Motor neuron (in vitro differentiated cells): Measurements from ENCODE around the gene ATAD3B. TPM values are rescaled to one million over a fixed set of nuclear protein-coding genes. Genes with fewer than 3 reads are reported as not detected.
"Not testable (repeated sequence)": the region's sequence is repeated elsewhere in the genome, so short reads cannot be mapped to it uniquely, and the experiment has no call there.

ENCODE experiments used
- ATAC-seq, 8 experiments: fragments of 200-7000 bp; cut with Tn5 transposase; replicated peaks in 6 of 8; 2 replicates each; pipeline ENCODE4 v1.8.0; 2021; ENCODE audit warnings: mild to moderate bottlenecking in 8 of 8, moderate library complexity in 8 of 8
- H3K27ac ChIP-seq, 2 donors: fragments of 250-450 bp; sonication (Bioruptor Pico); 2 replicates each; pipeline ENCODE4 v1.9.0; 2021; ENCODE audit warnings: antibody characterized with exemption in 2 of 2, mild to moderate bottlenecking in 2 of 2, moderate library complexity in 1 of 2
- H3K4me1 ChIP-seq, 2 donors: fragments of 250-450 bp; sonication (Bioruptor Pico); replicated peaks in 1 of 2; 2 replicates each; pipeline ENCODE4 v1.6.1; 2021; ENCODE audit warnings: antibody characterized with exemption in 2 of 2, mild to moderate bottlenecking in 2 of 2, moderate library complexity in 1 of 2
- H3K4me3 ChIP-seq, 5 donors: fragments of 250-450 bp; sonication (Bioruptor Pico); 2 replicates each; pipeline ENCODE4 v1.9.0; 2021; ENCODE audit warnings: antibody characterized with exemption in 5 of 5, mild to moderate bottlenecking in 5 of 5, moderate library complexity in 4 of 5
- WGBS, 10 experiments: fragments of 450-650 bp; shearing (Covaris generic); methylation state at CpG; one replicate each; pipeline ENCODE4 v1.0.0; 2022; 5-methylcytosine and 5-hydroxymethylcytosine counted together
- in situ Hi-C, 9 experiments: fragments of 400-800 bp; cut with MboI; loops; one replicate each; pipeline ENCODE4 v1.15.0; 2021; ENCODE audit warnings: low sequenced_read_pairs in 9 of 9, low pct_unique_long_range_greater_than_20kb in 2 of 9; ENCODE audit not compliant: unreplicated experiment in 9 of 9
- total RNA-seq, 8 experiments: library from RNA; unstranded; fragments of 300-600 nt; gene quantifications; 2 replicates each; pipeline versions ENCODE4 v1.2.3 to v1.2.4, GENCODE V29; 2022

The ATAD3B gene
- total RNA-seq, 8 experiments from 2014 or later, result 15.2 to 66.0 (median 32.7) TPM

GRCh38 chr1:1531947-1532346, 60.4 kb downstream of the ATAD3B start:
- Histone ChIP-seq H3K27ac (no peak overlapping the region), H3K4me1 (no peaks in the 10 kb centered on the region), H3K4me3 (no peak overlapping the region)
- WGBS, 10 experiments, result 83 to 100% (median 96%) methylated on average over 2 to 4 of the region's 4 CpGs
- no peak for ATAC-seq
- in situ Hi-C loops, result no loop called here

- in situ Hi-C loops, H3K4me3 ChIP-seq, H3K4me1 ChIP-seq, H3K27ac ChIP-seq: not testable (repeated sequence)
- ATAC-seq, result peak in 5 of 8 experiments; percentile 28 to 50 (median 40)
- WGBS, 10 experiments, result 60 to 98% (median 79%) methylated on average over 1 to 7 of the region's 22 CpGs; no CpG with 5 or more reads in 7 of the 10 experiments
Measured at GRCh38 chr1:1533176-1533893, 61.8 kb downstream of the ATAD3B start.

GRCh38 chr1:1533894-1534291, 62.3 kb downstream of the ATAD3B start:
- in situ Hi-C loops, H3K4me1 ChIP-seq, H3K4me3 ChIP-seq, H3K27ac ChIP-seq: not testable (repeated sequence)
- no CpG with 5 or more reads among the region's 18 CpGs for whole genome bisulfite sequencing, 10 experiments
- peak in 5 of 8 experiments; percentile 3 to 27 (median 18) for ATAC-seq

GRCh38 chr1:1534401-1535154, 63.0 kb downstream of the ATAD3B start:
- in situ Hi-C loops, result no loop called here
- H3K27ac ChIP-seq, result peak overlapping the region in 1 of 2 donors; percentile 11
- H3K4me1 ChIP-seq, result peaks cover 9 to 10% of the 10 kb centered on the region in 2 donors
- 60 to 93% (median 80%) methylated on average over 1 to 5 of the region's 31 CpGs; no CpG with 5 or more reads in 7 of the 10 experiments for WGBS, 10 experiments
- no peak overlapping the region for H3K4me3 ChIP-seq
- ATAC-seq, result peak in 2 of 8 experiments; percentile 1 to 2

- Histone ChIP-seq H3K4me1 (peaks cover 9 to 14% of the 10 kb centered on the region in 2 donors), H3K4me3 (no peak overlapping the region), H3K27ac (no peak overlapping the region)
- ATAC-seq, result no peak
- WGBS, 10 experiments, result 94 to 100% (median 97%) methylated on average over 1 to 13 of the region's 66 CpGs; no CpG with 5 or more reads in 7 of the 10 experiments
- in situ Hi-C loops, result no loop called here
Measured at GRCh38 chr1:1535201-1536018, 63.8 kb downstream of the ATAD3B start.

GRCh38 chr1:1536019-1536937, 64.7 kb downstream of the ATAD3B start:
- 60 to 100% (median 82%) methylated on average over 1 to 7 of the region's 48 CpGs; no CpG with 5 or more reads in 5 of the 10 experiments for WGBS, 10 experiments
- Histone ChIP-seq H3K4me3 (no peak overlapping the region), H3K4me1 (peaks cover 14 to 21% of the 10 kb centered on the region in 2 donors), H3K27ac (no peak overlapping the region)
- in situ Hi-C loops, result no loop called here
- ATAC-seq, result no peak

- ATAC-seq, result no peak
- H3K4me3 ChIP-seq, result no peak overlapping the region
- 90 to 100% (median 96%) methylated on average over 2 to 4 of the region's 15 CpGs; no CpG with 5 or more reads in 7 of the 10 experiments for WGBS, 10 experiments
- peaks cover 14 to 26% of the 10 kb centered on the region in 2 donors for H3K4me1 ChIP-seq
- in situ Hi-C loops, result no loop called here
- H3K27ac ChIP-seq, result no peak overlapping the region
Measured at GRCh38 chr1:1536938-1537546, 65.5 kb downstream of the ATAD3B start.

GRCh38 chr1:1537626-1538250, 66.2 kb downstream of the ATAD3B start:
- Histone ChIP-seq H3K27ac (no peak overlapping the region), H3K4me3 (no peak overlapping the region), H3K4me1 (peaks cover 14 to 28% of the 10 kb centered on the region in 2 donors)
- no peak for ATAC-seq
- WGBS, 10 experiments, result 91 to 100% (median 95%) methylated on average over 3 to 30 of the region's 32 CpGs; no CpG with 5 or more reads in 3 of the 10 experiments
- in situ Hi-C loops, result no loop called here

- H3K4me1 ChIP-seq, result peaks cover 14 to 28% of the 10 kb centered on the region in 2 donors
- in situ Hi-C loops, result no loop called here
- no peak for ATAC-seq
- WGBS, 10 experiments, result 80 to 99% (median 93%) methylated on average over 2 to 18 of the region's 23 CpGs; no CpG with 5 or more reads in 4 of the 10 experiments
- H3K27ac ChIP-seq, result peak overlapping the region in 1 of 2 donors; percentile 81
- H3K4me3 ChIP-seq, result no peak overlapping the region
Measured at GRCh38 chr1:1538334-1538733, 66.8 kb downstream of the ATAD3B start.

GRCh38 chr1:1538989-1539309, 67.4 kb downstream of the ATAD3B start:
- H3K27ac ChIP-seq, result peak overlapping the region in 1 of 2 donors; percentile 81
- peak overlapping the region in 3 of 5 donors; percentile 25 to 80 (median 46) for H3K4me3 ChIP-seq
- peaks cover 14 to 28% of the 10 kb centered on the region in 2 donors for H3K4me1 ChIP-seq
- 84 to 100% (median 90%) methylated on average over 3 to 8 of the region's 18 CpGs; no CpG with 5 or more reads in 4 of the 10 experiments for WGBS, 10 experiments
- in situ Hi-C loops, result no loop called here
- no peak for ATAC-seq

- WGBS, 10 experiments, result 38% methylated on average over 11 of the region's 66 CpGs; no CpG with 5 or more reads in 9 of the 10 experiments
- Histone ChIP-seq H3K4me1 (peaks cover 14 to 28% of the 10 kb centered on the region in 2 donors), H3K4me3 (peak overlapping the region; percentile 36 to 80 (median 46)), H3K27ac (peak overlapping the region; percentile 28 to 81)
- in situ Hi-C loops, result loop anchor here in 1 of 9 experiments (10.0 kb wide), 1 partner anchor 65 kb away; the partner anchor contains the start of gene FNDC10
- ATAC-seq, result peak in 7 of 8 experiments; percentile 5 to 59 (median 49)
Measured at GRCh38 chr1:1539310-1540089, 67.9 kb downstream of the ATAD3B start.
